ENCODE measurements around the gene WHRN.

GRCh38 chr9:114424126-114424525 lies 81.1 kb downstream of the WHRN start:
- TF ChIP-seq CTCF (IDR thresholded peaks at IDR 0.05; ENCODE audit: control extremely low read depth in 1 of 3, insufficient read depth in 1 of 3, low read depth in 1 of 3, low read length in 3 of 3) (no peak), EZH2 (IDR thresholded peaks at IDR 0.05; ENCODE audit: low read depth, low read length, severe bottlenecking) (no peak), TAF1 (IDR thresholded peaks at IDR 0.05; ENCODE audit: low read depth, low read length) (no peak), POLR2A (IDR thresholded peaks at IDR 0.05; ENCODE audit: control extremely low read depth in 1 of 2, low read depth in 2 of 2, low read length in 2 of 2) (no peak), SRF (IDR thresholded peaks at IDR 0.05; ENCODE audit: low read depth, low read length) (no peak), YY1 (IDR thresholded peaks at IDR 0.05; ENCODE audit: low read depth, low read length) (no peak), TEAD4 (IDR thresholded peaks at IDR 0.05; ENCODE audit: low read depth, low read length) (no peak), CHD7 (IDR thresholded peaks at IDR 0.05; ENCODE audit: insufficient replicate concordance, low read length) (no peak), EP300 (IDR thresholded peaks at IDR 0.05; ENCODE audit: borderline replicate concordance in 1 of 2, low read depth in 2 of 2, low read length in 2 of 2) (no peak), MAFK (IDR thresholded peaks at IDR 0.05; ENCODE audit: low read depth, low read length) (no peak), SIN3A (conservative IDR thresholded peaks at IDR 0.05 in 1 of 2, IDR thresholded peaks at IDR 0.05 in 1 of 2; ENCODE audit: low read depth in 1 of 2, low read length in 2 of 2) (no peak), GTF2F1 (IDR thresholded peaks at IDR 0.05; ENCODE audit: borderline replicate concordance, low read depth, low read length) (no peak)

Measured in H1 (cell line).